ENCODE results near the gene ASS1. TPM values are rescaled to one million over a fixed set of nuclear protein-coding genes. Genes with fewer than 3 reads are reported as not detected.

Gene ASS1
- total RNA-seq, 1 donor from 2014 or later = 3.1 TPM

DNA sequence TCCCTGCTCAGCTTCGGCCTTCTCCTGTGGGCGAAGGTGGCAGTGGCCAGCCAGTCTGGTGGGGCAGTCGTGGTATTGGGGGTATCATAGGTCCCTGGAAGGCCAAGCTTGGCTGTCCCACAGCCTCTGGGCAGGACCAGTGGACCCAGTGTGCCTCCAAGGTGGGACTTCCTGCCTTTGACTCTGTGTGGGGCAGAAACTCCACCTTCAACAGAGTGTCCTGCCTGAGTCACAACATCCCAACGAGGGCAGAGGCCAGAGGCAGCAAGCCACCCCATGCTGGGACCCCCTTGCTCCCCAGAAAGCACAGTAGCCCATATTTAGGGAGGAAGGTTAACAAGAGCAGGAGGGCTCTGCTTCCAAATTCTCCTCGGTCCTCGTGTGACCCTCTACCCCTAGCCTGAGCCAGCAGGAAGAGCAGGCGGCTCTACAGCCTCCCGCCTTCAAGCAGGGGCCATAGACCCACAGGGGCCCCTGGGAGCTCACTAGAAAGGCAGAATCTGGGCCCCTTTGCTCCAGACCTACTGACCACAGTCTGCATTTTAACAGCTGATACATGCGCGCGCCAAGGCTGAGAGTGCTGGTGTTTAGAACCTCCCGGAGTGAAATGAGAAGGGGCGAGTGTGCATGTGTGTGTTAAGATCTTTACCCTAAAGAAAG is 83.0 kb downstream of the ASS1 start:
- peaks cover 6% of the 10 kb centered on the region for H3K27me3 Mint-ChIP-seq (ENCODE audit: unreplicated experiment)
- H3K27ac Mint-ChIP-seq (ENCODE audit: unreplicated experiment) = no peak overlapping the region
- no peaks in the 10 kb centered on the region for H3K9me3 Mint-ChIP-seq (ENCODE audit: unreplicated experiment)
- TF ChIP-seq, protein P1, sequence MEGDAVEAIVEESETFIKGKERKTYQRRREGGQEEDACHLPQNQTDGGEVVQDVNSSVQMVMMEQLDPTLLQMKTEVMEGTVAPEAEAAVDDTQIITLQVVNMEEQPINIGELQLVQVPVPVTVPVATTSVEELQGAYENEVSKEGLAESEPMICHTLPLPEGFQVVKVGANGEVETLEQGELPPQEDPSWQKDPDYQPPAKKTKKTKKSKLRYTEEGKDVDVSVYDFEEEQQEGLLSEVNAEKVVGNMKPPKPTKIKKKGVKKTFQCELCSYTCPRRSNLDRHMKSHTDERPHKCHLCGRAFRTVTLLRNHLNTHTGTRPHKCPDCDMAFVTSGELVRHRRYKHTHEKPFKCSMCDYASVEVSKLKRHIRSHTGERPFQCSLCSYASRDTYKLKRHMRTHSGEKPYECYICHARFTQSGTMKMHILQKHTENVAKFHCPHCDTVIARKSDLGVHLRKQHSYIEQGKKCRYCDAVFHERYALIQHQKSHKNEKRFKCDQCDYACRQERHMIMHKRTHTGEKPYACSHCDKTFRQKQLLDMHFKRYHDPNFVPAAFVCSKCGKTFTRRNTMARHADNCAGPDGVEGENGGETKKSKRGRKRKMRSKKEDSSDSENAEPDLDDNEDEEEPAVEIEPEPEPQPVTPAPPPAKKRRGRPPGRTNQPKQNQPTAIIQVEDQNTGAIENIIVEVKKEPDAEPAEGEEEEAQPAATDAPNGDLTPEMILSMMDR (IDR thresholded peaks at IDR 0.05; ENCODE audit: unreplicated experiment) = no peak
- no peak for DNase-seq (ENCODE audit: low spot score)
- H3K4me1 Mint-ChIP-seq (ENCODE audit: unreplicated experiment) = peaks cover 3% of the 10 kb centered on the region
- H3K36me3 Mint-ChIP-seq (ENCODE audit: low read depth, unreplicated experiment) = no peaks in the 10 kb centered on the region
- no peak overlapping the region for H3K4me3 Mint-ChIP-seq (ENCODE audit: unreplicated experiment)

DNA sequence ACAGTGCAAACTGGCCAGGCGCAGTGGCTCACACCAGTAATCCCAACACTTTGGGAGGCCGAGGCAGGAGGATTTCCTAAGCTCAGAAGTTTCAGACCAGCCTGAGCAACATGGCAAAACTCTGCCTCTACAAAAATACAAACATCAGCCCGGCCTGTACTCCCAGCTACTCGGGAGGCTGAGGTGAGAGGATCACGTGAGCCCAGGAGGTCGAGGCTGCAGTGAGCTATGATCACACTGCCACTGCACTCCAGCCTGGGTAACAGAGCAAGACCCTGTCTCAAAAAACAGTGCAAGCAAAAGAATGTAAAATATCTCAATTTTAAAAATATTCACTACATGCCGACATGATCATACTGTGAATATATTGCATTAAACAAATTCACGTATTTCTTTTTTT is 83.9 kb downstream of the ASS1 start:
- TF ChIP-seq, protein P1 (IDR thresholded peaks at IDR 0.05; ENCODE audit: unreplicated experiment) = no peak
- Mint-ChIP-seq H3K27ac (ENCODE audit: unreplicated experiment) (no peak overlapping the region), H3K9me3 (ENCODE audit: unreplicated experiment) (no peaks in the 10 kb centered on the region), H3K4me3 (ENCODE audit: unreplicated experiment) (no peak overlapping the region), H3K36me3 (ENCODE audit: low read depth, unreplicated experiment) (no peaks in the 10 kb centered on the region), H3K27me3 (ENCODE audit: unreplicated experiment) (peaks cover 3% of the 10 kb centered on the region), H3K4me1 (ENCODE audit: unreplicated experiment) (no peaks in the 10 kb centered on the region)
- DNase-seq (ENCODE audit: low spot score) = no peak

DNA sequence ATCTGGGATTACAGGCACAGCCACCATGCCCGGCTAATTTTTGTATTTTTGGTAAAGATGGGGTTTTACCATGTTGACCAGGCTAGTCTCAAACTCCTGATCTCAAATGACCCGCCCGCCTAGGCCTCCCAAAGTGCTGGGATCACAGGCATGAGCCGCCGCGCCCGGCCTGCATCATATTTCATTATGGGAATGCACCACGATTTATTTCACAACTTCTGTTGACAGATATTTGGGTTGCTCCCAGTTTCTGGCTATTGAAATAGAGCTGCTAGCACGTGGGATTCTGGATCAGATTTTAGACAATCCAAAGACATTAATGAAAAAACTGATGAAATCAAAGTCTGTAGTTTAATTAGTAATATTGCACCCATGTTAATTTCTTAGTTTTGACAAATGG is 86.2 kb downstream of the ASS1 start:
- Mint-ChIP-seq H3K27me3 (ENCODE audit: unreplicated experiment) (peaks cover 5% of the 10 kb centered on the region), H3K4me1 (ENCODE audit: unreplicated experiment) (peaks cover 4% of the 10 kb centered on the region), H3K36me3 (ENCODE audit: low read depth, unreplicated experiment) (no peaks in the 10 kb centered on the region), H3K9me3 (ENCODE audit: unreplicated experiment) (no peaks in the 10 kb centered on the region), H3K4me3 (ENCODE audit: unreplicated experiment) (no peak overlapping the region), H3K27ac (ENCODE audit: unreplicated experiment) (no peak overlapping the region)
- DNase-seq (ENCODE audit: low spot score) = no peak
- TF ChIP-seq, protein P1 (IDR thresholded peaks at IDR 0.05; ENCODE audit: unreplicated experiment) = no peak

DNA sequence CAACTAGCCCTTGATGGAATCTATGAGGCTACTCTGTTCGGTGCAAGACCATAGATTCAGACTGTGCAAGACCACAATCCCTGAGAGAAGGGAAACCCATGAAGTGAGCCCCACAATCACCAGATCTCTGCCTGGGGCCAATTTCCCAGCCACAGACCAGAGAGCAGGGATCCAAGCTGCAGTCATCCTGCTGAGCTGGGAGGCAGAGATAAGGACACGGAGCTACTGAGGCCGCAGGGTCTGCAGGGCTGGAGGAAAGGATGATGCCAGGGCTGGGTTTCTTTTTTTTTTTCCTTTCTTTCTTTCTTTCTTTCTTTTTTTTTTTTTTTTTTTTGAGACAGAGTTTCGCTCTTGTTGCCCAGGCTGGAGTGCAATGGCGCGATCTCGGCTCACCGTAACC is 86.9 kb downstream of the ASS1 start:
- Mint-ChIP-seq H3K4me3 (ENCODE audit: unreplicated experiment) (no peak overlapping the region), H3K36me3 (ENCODE audit: low read depth, unreplicated experiment) (no peaks in the 10 kb centered on the region), H3K27ac (ENCODE audit: unreplicated experiment) (no peak overlapping the region), H3K9me3 (ENCODE audit: unreplicated experiment) (no peaks in the 10 kb centered on the region), H3K4me1 (ENCODE audit: unreplicated experiment) (peaks cover 5% of the 10 kb centered on the region), H3K27me3 (ENCODE audit: unreplicated experiment) (peaks cover 7% of the 10 kb centered on the region)
- TF ChIP-seq, protein P1 (IDR thresholded peaks at IDR 0.05; ENCODE audit: unreplicated experiment) = no peak
- DNase-seq (ENCODE audit: low spot score) = no peak

DNA sequence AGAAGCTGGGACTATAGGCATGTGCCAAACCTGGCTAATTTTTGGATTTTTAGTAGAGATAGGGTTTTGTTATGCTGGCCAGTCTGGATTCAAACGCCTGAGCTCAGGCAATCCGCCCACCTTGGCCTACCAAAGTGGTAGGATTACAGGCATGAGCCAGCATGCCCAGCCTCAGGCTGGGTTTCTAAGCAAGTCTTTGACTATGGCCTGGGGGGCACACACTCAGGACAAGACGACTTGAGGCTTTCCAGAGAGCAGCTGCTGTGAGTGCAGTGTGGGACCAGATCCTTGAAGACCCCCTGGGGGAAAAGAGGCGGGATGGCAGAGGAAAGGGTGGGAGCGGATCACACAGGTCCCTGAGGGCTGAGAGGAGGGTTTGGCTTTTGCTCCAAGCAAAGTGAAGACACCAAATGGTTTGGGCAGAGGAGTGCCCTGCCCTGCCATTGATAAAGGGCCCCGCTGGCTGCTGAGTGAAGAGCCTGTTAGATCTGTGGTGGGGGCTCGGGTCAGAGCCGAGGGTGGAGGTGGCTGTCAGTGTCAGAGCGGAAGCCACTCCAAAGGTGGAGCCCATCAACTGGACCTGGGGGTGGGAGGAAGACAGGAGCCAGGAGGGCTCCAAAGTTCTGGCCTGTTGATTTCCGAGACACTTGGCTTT is 87.8 kb downstream of the ASS1 start:
- Mint-ChIP-seq H3K27me3 (ENCODE audit: unreplicated experiment) (peaks cover 11% of the 10 kb centered on the region), H3K36me3 (ENCODE audit: low read depth, unreplicated experiment) (no peaks in the 10 kb centered on the region), H3K4me3 (ENCODE audit: unreplicated experiment) (no peak overlapping the region), H3K4me1 (ENCODE audit: unreplicated experiment) (peaks cover 5% of the 10 kb centered on the region), H3K9me3 (ENCODE audit: unreplicated experiment) (no peaks in the 10 kb centered on the region), H3K27ac (ENCODE audit: unreplicated experiment) (no peak overlapping the region)
- DNase-seq (ENCODE audit: low spot score) = no peak
- TF ChIP-seq, protein P1 (IDR thresholded peaks at IDR 0.05; ENCODE audit: unreplicated experiment) = no peak
